GM23248 (cell line): Measurements from ENCODE around the gene MPHOSPH9. TPM values are rescaled to one million over a fixed set of nuclear protein-coding genes. Genes with fewer than 3 reads are reported as not detected.

Experiments used
- DNase-seq: peaks from one replicate; pipeline ENCODE4 v3.0.0-alpha.2; 2015
- H2AFZ ChIP-seq: fragments of 200-600 bp; sonication (generic); 2 replicates; pipeline ENCODE4 v1.6.1; 2016; ENCODE audit warnings: antibody characterized with exemption
- H3F3A ChIP-seq: fragments of 200-600 bp; sonication (generic); 2 replicates; pipeline ENCODE4 v1.6.1; 2016; ENCODE audit warnings: mild to moderate bottlenecking, antibody characterized with exemption, mixed run types; ENCODE audit not compliant: insufficient read depth
- H3K27ac ChIP-seq: fragments of 200-600 bp; sonication (generic); 2 replicates; pipeline ENCODE4 v1.5.1; 2016; ENCODE audit warnings: mild to moderate bottlenecking
- H3K27me3 ChIP-seq: fragments of 200-600 bp; sonication (generic); replicated peaks from 2 replicates; pipeline ENCODE4 v1.6.1; 2016; ENCODE audit warnings: mild to moderate bottlenecking; ENCODE audit not compliant: insufficient read depth
- H3K36me3 ChIP-seq: fragments of 200-600 bp; sonication (generic); 2 replicates; pipeline ENCODE4 v1.6.1; 2016; ENCODE audit warnings: low read depth, mild to moderate bottlenecking
- H3K4me1 ChIP-seq: fragments of 200-600 bp; sonication (generic); 2 replicates; pipeline ENCODE4 v1.6.1; 2016; ENCODE audit warnings: mild to moderate bottlenecking; ENCODE audit not compliant: insufficient read depth
- H3K4me2 ChIP-seq: fragments of 200-600 bp; sonication (generic); one replicate; pipeline ENCODE4 v1.6.1; 2016; ENCODE audit warnings: mild to moderate bottlenecking; ENCODE audit not compliant: unreplicated experiment
- H3K4me3 ChIP-seq: fragments of 200-600 bp; sonication (generic); 2 replicates; pipeline ENCODE4 v1.5.1; 2016; ENCODE audit warnings: mild to moderate bottlenecking
- H3K79me2 ChIP-seq: fragments of 200-600 bp; sonication (generic); 2 replicates; pipeline ENCODE4 v1.6.1; 2016; ENCODE audit warnings: mild to moderate bottlenecking; ENCODE audit not compliant: insufficient read depth
- H3K9ac ChIP-seq: fragments of 200-600 bp; sonication (generic); 2 replicates; pipeline ENCODE4 v1.6.1; 2016; ENCODE audit warnings: mild to moderate bottlenecking
- H3K9me2 ChIP-seq: fragments of 200-600 bp; sonication (generic); 2 replicates; pipeline ENCODE4 v1.6.1; 2016; ENCODE audit warnings: mixed run types, mild to moderate bottlenecking, moderate library complexity; ENCODE audit not compliant: insufficient read depth
- H3K9me3 ChIP-seq: fragments of 200-600 bp; sonication (generic); one replicate; pipeline ENCODE4 v1.6.1; 2017; ENCODE audit warnings: low read depth
- H4K20me1 ChIP-seq: fragments of 200-600 bp; sonication (generic); 2 replicates; pipeline ENCODE4 v1.6.0; 2016; ENCODE audit not compliant: insufficient read depth
- EZH2 ChIP-seq: fragments of 200-600 bp; sonication (generic); IDR thresholded peaks from 2 replicates; pipeline ENCODE4 v1.6.1; 2018; ENCODE audit warnings: antibody characterized with exemption, mild to moderate bottlenecking; ENCODE audit not compliant: insufficient read depth, poor library complexity, severe bottlenecking
- EZH2phosphoT487 ChIP-seq: fragments of 200-600 bp; sonication (generic); IDR thresholded peaks from 2 replicates; pipeline ENCODE4 v1.6.1; 2018; ENCODE audit warnings: antibody characterized with exemption, moderate library complexity, mild to moderate bottlenecking, low read depth; ENCODE audit not compliant: insufficient read depth
- WGBS, 2 experiments: methylation state at CpG; one replicate each; pipeline ENCODE4 v1.1.6; 2015 to 2017; ENCODE audit warnings: low lambda C conversion rate in 2 of 2, low coverage in 1 of 2; ENCODE audit errors: missing lambda C conversion rate in 2 of 2; 5-methylcytosine and 5-hydroxymethylcytosine counted together
- in situ Hi-C: fragments of 300-500 bp; cut with MboI; formaldehyde crosslinking; loops from 2 replicates; pipeline ENCODE4 v1.15.0; 2020
- polyA plus RNA-seq: library from polyadenylated mRNA; unstranded; fragments of >200 nt; fragmentation: Nextera tagmentation; extraction: Ambion mirVana; gene quantifications from 2 replicates; pipeline ENCODE4 v1.2.1, GENCODE V29; 2016
- total RNA-seq: library from RNA; depleted of rRNA; stranded (reverse); fragments of >200 nt; shearing (Covaris generic); gene quantifications from 2 replicates; pipeline ENCODE4 v1.2.3, GENCODE V29; 2014

Gene MPHOSPH9
- total and polyA plus RNA-seq, 2 experiments from 2014 or later = 18.0 to 51.6 TPM

DNA sequence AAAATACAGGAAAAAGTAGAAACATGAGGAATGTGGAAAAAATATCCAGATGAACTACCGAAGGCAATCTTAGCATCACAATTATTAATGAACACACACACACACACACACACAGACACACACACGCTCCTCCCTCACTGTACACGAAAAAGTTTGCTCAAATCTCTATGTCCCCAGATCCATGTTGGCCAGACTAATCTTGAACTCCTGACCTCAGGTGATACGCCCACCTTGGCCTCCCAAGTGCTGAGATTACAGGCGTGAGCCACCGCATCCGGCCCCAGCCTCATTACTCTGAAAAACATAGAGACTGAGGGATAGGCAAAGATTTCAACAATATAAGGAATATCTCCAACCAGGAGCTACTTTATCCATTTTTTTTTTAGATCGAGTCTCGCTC, 99.2 kb downstream of the MPHOSPH9 start:
- TF ChIP-seq EZH2phosphoT487 (no peak), EZH2 (no peak)
- no peak for DNase-seq
- no peaks in the 10 kb centered on the region for H3F3A ChIP-seq
- no peak overlapping the region for H3K4me2 ChIP-seq
- H3K9me3 ChIP-seq = no peaks in the 10 kb centered on the region
- H3K27ac ChIP-seq = no peak overlapping the region
- peaks cover 5% of the 10 kb centered on the region; the same call in 1 of the 2 replicates for H3K4me1 ChIP-seq
- H3K4me3 ChIP-seq = no peak overlapping the region
- no peak overlapping the region for H2AFZ ChIP-seq
- peaks cover 5% of the 10 kb centered on the region; the same call in 1 of the 2 replicates for H3K36me3 ChIP-seq
- H3K27me3 ChIP-seq = no peaks in the 10 kb centered on the region
- 97% methylated on average over 9 of the region's 9 CpGs for WGBS, 2 experiments
- peaks cover 6% of the 10 kb centered on the region; the same call in 1 of the 2 replicates for H3K79me2 ChIP-seq
- H3K9me2 ChIP-seq = no peaks in the 10 kb centered on the region
- no peaks in the 10 kb centered on the region for H4K20me1 ChIP-seq
- no peak overlapping the region for H3K9ac ChIP-seq
- in situ Hi-C loops = no loop called here

GRCh38 chr12:123132951-123133619, 99.9 kb downstream of the MPHOSPH9 start:
- peaks cover 7% of the 10 kb centered on the region for H3K4me1 ChIP-seq
- no peak overlapping the region for H3K9ac ChIP-seq
- no peak for DNase-seq
- H3K36me3 ChIP-seq = peaks cover 5% of the 10 kb centered on the region; the same call in 1 of the 2 replicates
- H2AFZ ChIP-seq = no peak overlapping the region
- in situ Hi-C loops = no loop called here
- no peaks in the 10 kb centered on the region; the same call in 1 of the 2 replicates for H3F3A ChIP-seq
- H4K20me1 ChIP-seq = no peaks in the 10 kb centered on the region
- TF ChIP-seq EZH2 (no peak), EZH2phosphoT487 (no peak)
- no peak overlapping the region for H3K4me3 ChIP-seq
- no peak overlapping the region for H3K27ac ChIP-seq
- no peak overlapping the region for H3K4me2 ChIP-seq
- H3K9me2 ChIP-seq = no peaks in the 10 kb centered on the region
- H3K9me3 ChIP-seq = no peaks in the 10 kb centered on the region
- no peaks in the 10 kb centered on the region for H3K27me3 ChIP-seq
- WGBS, 2 experiments = 92 to 96% methylated on average over 3 of the region's 3 CpGs
- peaks cover 6% of the 10 kb centered on the region; the same call in 1 of the 2 replicates for H3K79me2 ChIP-seq

DNA sequence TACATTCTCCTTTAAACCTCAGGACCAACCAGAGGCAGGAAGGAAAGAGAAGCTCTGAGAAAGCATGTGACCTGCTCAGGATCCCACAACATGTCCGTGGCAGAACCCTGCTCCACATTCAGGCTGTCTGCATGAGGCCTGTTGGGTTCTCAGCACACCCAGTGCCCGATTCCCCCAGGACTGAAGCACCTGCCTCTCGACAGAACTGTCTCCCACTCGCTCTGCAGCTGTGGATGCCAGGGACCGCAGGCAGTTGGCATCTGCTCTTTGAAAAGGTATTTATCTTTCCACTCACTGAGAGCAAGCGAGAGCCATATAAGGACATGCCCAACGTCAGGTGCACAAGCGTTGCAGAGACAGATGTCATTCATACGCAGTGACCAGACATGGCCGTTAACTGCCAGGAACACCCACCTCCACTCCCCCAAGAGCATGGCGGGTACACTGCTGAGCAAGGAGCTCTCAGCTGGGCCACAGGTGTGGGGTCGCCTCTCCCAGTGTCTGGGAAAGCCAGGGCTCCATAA, 101.0 kb downstream of the MPHOSPH9 start:
- Histone ChIP-seq H2AFZ (no peak overlapping the region), H3K4me1 (peaks cover 18% of the 10 kb centered on the region), H3K4me2 (no peak overlapping the region), H3K79me2 (peaks cover 6% of the 10 kb centered on the region; the same call in 1 of the 2 replicates), H3K9ac (no peak overlapping the region), H4K20me1 (no peaks in the 10 kb centered on the region), H3K9me2 (no peaks in the 10 kb centered on the region), H3K9me3 (no peaks in the 10 kb centered on the region), H3K4me3 (no peak overlapping the region), H3K27me3 (no peaks in the 10 kb centered on the region), H3F3A (peaks cover 5% of the 10 kb centered on the region), H3K36me3 (peaks cover 5% of the 10 kb centered on the region; the same call in 1 of the 2 replicates), H3K27ac (no peak overlapping the region)
- no peak for DNase-seq
- in situ Hi-C loops = no loop called here
- TF ChIP-seq EZH2 = no peak
- 81 to 82% methylated on average over 12 of the region's 12 CpGs for WGBS, 2 experiments

DNA sequence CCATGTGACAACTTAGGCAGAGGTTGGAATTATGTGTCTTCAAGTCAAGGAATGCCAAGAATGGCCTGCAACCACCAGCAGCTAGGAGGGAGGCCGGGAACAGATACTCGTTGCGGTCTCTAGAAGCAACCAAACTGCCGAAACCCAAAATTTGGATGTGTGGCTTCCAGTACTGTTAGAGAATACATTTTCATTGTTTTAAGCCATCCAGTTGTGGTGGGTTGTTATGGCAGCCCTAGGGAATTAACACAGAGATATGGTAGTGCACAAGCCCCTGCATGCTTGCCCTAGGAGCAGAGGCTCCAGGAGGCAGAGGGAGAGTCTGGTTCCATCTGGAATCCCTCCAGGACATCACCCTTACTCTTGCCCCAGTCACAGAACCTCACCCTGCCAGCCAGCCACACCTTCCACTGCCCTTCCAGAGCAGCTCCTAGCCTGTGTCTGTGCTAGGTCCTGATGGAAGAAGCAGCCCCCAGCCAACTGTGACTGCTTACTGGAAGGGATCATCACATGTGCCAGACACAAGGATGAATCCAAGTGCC, 101.6 kb downstream of the MPHOSPH9 start:
- no peak overlapping the region for H3K27ac ChIP-seq

More for the DNA sequence above, 101.6 kb downstream of the MPHOSPH9 start:
- Histone ChIP-seq H3K9me3 (no peaks in the 10 kb centered on the region), H3K79me2 (peaks cover 6% of the 10 kb centered on the region; the same call in 1 of the 2 replicates), H2AFZ (no peak overlapping the region), H3K4me3 (no peak overlapping the region), H3K4me1 (peaks cover 22% of the 10 kb centered on the region), H3K27me3 (no peaks in the 10 kb centered on the region), H4K20me1 (no peaks in the 10 kb centered on the region), H3F3A (peaks cover 8% of the 10 kb centered on the region), H3K9ac (no peak overlapping the region), H3K4me2 (no peak overlapping the region), H3K9me2 (no peaks in the 10 kb centered on the region), H3K36me3 (peaks cover 5% of the 10 kb centered on the region; the same call in 1 of the 2 replicates)
- 77 to 83% methylated on average over 4 of the region's 4 CpGs for WGBS, 2 experiments
- TF ChIP-seq EZH2phosphoT487 (no peak), EZH2 (no peak)
- DNase-seq = no peak
- in situ Hi-C loops = no loop called here
